ENCODE data around the gene RAD51AP1.

The RAD51AP1 gene

DNA sequence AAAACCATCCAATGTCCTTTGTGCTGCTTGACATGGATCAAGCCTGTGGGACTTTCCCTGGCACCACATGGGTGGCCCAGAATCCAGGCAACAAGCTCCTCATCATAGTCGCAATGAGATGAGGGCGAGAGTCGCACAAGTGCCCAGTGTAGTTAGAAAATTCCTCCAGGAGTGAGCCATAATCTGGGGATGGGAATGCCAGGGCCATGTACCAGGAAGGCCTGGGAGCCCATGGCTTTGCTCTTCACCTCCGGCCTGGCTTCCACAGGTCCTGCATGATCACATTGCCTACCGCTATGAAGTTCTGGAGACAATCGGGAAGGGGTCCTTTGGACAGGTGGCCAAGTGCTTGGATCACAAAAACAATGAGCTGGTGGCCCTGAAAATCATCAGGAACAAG, 57.2 kb downstream of the RAD51AP1 start:
- H3K4me3 ChIP-seq (ENCODE audit: low read depth, low read length): no peak overlapping the region
- TF ChIP-seq CTCF (IDR thresholded peaks at IDR 0.05; ENCODE audit: low read depth, low read length): no peak
- no peak for TF ChIP-seq MAX (IDR thresholded peaks at IDR 0.05; ENCODE audit: low read depth, low read length)
- no peak for TF ChIP-seq POLR2A (IDR thresholded peaks at IDR 0.05; ENCODE audit: extremely low read depth, insufficient read length)
- TF ChIP-seq MYC (IDR thresholded peaks at IDR 0.05; ENCODE audit: low read depth, low read length): no peak
- no peak for DNase-seq (ENCODE audit: low read depth)

- no peak for DNase-seq (ENCODE audit: low read depth)
- TF ChIP-seq MYC (IDR thresholded peaks at IDR 0.05; ENCODE audit: low read depth, low read length): no peak
- TF ChIP-seq MAX (IDR thresholded peaks at IDR 0.05; ENCODE audit: low read depth, low read length): no peak
- TF ChIP-seq CTCF (IDR thresholded peaks at IDR 0.05; ENCODE audit: low read depth, low read length): no peak
- no peak for TF ChIP-seq POLR2A (IDR thresholded peaks at IDR 0.05; ENCODE audit: extremely low read depth, insufficient read length)
These were observed 64.7 kb downstream of the RAD51AP1 start for GRCh38 chr12:4603421-4603820.

GRCh38 chr12:4603946-4604345, 65.3 kb downstream of the RAD51AP1 start:
- H3K4me3 ChIP-seq (ENCODE audit: low read depth, low read length): no peak overlapping the region
- no peak for TF ChIP-seq MYC (IDR thresholded peaks at IDR 0.05; ENCODE audit: low read depth, low read length)
- no peak for DNase-seq (ENCODE audit: low read depth)

More at GRCh38 chr12:4603421-4603820, 64.7 kb downstream of the RAD51AP1 start:
- H3K4me3 ChIP-seq (ENCODE audit: low read depth, low read length): no peak overlapping the region

DNA sequence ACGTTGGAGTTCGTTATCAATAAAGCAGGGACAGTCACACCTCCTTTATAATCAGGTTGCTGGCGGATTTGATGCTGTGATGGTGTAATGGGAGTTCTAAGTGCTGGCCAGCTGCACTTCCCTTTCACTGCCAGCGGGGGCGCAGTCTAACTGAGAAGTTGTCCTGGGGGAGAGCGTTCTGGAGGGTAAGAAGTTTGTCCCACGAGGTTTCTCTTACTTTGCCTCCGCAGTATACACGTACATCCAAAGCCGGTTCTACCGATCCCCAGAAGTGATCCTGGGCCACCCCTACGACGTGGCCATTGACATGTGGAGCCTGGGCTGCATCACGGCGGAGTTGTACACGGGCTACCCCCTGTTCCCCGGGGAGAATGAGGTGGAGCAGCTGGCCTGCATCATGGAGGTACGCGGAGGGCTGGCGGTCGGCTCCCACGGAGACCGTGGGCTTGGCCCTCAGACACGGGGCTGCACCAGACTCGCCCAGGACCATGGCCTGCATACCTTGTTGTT, 66.0 kb downstream of the RAD51AP1 start:
- TF ChIP-seq CTCF (IDR thresholded peaks at IDR 0.05; ENCODE audit: low read depth, low read length) (peak; percentile 97), POLR2A (IDR thresholded peaks at IDR 0.05; ENCODE audit: extremely low read depth, insufficient read length) (peak; percentile 22), MYC (IDR thresholded peaks at IDR 0.05; ENCODE audit: low read depth, low read length) (no peak), MAX (IDR thresholded peaks at IDR 0.05; ENCODE audit: low read depth, low read length) (peak; percentile 58; the same call in 1 of the 2 replicates)
- peak overlapping the region; percentile 78 for H3K4me3 ChIP-seq (ENCODE audit: low read depth, low read length)
- peak; percentile 87 for DNase-seq (ENCODE audit: low read depth)

- DNase-seq (ENCODE audit: low read depth): no peak
- TF ChIP-seq POLR2A (IDR thresholded peaks at IDR 0.05; ENCODE audit: extremely low read depth, insufficient read length) (no peak), MYC (IDR thresholded peaks at IDR 0.05; ENCODE audit: low read depth, low read length) (no peak), CTCF (IDR thresholded peaks at IDR 0.05; ENCODE audit: low read depth, low read length) (no peak), MAX (IDR thresholded peaks at IDR 0.05; ENCODE audit: low read depth, low read length) (no peak)
- H3K4me3 ChIP-seq (ENCODE audit: low read depth, low read length): no peak overlapping the region
These were observed 68.4 kb downstream of the RAD51AP1 start for GRCh38 chr12:4607056-4607455.

- DNase-seq (ENCODE audit: low read depth): no peak
- TF ChIP-seq POLR2A (IDR thresholded peaks at IDR 0.05; ENCODE audit: extremely low read depth, insufficient read length) (no peak), MYC (IDR thresholded peaks at IDR 0.05; ENCODE audit: low read depth, low read length) (no peak), MAX (IDR thresholded peaks at IDR 0.05; ENCODE audit: low read depth, low read length) (no peak), CTCF (IDR thresholded peaks at IDR 0.05; ENCODE audit: low read depth, low read length) (no peak)
- no peak overlapping the region for H3K4me3 ChIP-seq (ENCODE audit: low read depth, low read length)
These were observed 70.4 kb downstream of the RAD51AP1 start for GRCh38 chr12:4609071-4609470.

Data from NB4 (cell line).